Measurements from ENCODE around the gene DIPK1B.

Gene DIPK1B

DNA sequence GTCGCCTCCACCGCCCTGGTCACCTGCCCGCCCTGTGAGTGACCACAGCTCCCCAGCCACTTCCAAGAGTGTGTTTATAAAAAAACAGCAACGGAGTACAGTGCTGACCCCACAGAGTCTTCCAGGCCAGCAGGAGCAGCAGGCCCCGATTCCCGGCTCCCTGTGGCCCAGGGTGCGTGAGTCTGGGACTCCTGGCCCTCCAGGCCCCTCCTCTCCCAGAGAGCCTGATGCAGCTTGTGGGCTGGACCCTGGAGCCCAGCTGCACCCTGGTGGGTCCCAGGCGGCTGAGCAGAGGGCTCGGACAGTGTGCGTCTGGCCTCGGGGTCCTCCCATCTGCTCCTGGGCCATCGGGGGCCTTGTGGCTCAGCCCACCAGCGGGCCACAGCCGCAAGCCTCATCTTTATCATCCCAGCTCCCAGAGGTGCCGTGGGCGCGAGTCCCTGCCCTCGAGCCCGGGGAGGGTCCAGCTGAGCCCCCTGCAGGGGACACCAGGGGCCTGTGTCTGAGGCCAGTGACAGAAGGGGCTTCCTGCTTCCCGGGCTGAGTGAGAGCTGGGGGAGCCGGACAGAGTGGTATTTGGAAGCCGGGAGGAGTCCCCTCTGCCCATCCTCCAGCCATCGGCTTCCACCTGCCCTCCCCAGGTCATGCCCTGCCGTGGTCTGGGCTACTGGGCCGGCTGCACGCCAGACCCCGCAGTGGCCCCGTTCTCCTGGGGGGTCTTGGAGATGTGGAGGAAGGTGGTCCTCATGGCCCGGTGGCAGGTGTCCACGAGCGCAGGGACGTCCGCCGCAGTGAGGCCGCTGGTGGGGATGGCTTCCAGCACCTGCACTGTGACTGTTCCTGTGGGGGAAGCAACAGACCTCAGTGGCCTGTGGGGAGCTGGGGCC, 39.0 kb upstream of the DIPK1B start:
- DNase-seq (ENCODE audit: low spot score): no peak

GRCh38 chr9:136673975-136674785, 38.2 kb upstream of the DIPK1B start:
- DNase-seq (ENCODE audit: low spot score): no peak

GRCh38 chr9:136674786-136675349, 37.5 kb upstream of the DIPK1B start:
- no peak for DNase-seq (ENCODE audit: low spot score)

DNA sequence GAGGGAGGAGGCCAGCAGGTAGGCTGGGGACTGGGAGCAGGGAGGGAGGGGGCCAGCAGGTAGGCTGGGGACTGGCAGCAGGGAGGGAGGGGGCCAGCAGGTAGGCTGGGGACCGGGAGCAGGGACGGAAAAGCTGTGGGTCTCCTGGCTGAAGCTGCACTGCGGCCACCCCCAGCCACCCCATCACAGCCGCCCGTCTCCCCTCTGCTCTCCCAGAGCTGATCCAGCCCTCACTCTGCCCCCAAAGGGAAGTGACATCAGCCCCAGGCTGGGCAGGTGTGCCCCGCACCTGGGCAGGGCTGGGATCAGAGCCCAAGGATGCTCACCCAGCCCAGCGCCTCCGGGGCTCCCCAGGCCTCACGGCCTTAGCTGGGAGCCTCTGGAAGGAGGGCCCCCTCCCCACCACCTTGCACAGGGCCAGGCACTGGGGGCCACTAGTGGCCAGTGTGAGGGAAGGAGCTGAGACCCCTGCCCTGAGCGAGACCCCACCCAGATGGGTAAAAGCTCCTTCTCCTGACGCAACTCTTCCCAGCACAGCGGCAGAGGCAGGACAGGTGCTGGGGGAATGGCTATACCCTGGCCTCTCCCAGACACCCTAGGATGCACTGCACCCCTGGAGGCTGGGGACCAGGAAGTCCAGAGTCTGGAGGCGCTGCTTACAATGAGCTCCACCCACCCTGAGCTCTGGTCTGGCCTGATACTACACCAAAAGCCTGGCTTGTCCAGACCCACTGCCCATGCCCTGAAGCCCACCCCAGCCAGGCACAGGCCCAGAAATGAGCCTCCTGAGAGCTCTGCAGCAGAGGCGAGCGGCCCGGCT, 36.7 kb upstream of the DIPK1B start:
- no peak for DNase-seq (ENCODE audit: low spot score)

DNA sequence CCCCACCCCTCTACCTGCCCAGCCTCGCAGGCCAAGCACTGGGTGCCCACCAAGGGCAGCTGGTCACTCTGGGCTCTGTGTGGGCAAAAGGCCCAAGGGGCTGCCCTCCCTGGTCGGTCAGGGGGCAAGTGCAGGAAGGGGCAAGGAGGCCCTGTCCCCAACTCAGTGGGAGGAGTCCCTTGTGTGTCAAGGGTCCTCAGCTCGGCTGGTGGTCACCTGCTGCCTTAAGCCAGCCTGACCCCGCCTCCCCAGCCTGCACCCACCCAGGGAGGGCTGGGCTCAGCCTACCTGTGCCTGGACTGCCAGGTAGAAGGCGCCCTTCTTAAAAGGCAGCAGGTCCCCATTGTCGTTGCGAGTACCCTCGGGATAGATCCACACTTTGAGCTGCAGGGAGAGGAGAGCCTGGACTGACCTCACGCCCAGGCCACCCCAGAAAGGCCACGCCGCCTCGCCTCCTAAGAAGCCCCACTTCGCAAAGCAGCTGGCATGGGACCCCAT, 36.0 kb upstream of the DIPK1B start:
- DNase-seq (ENCODE audit: low spot score): no peak

- no peak for DNase-seq (ENCODE audit: low spot score)
Observed at GRCh38 chr9:136676920-136677686, 35.3 kb upstream of the DIPK1B start.

- DNase-seq (ENCODE audit: low spot score): no peak
Observed at GRCh38 chr9:136678034-136678433, 34.3 kb upstream of the DIPK1B start.

GRCh38 chr9:136678624-136679023, 33.7 kb upstream of the DIPK1B start:
- DNase-seq (ENCODE audit: low spot score): no peak

- DNase-seq (ENCODE audit: low spot score): no peak
Observed at GRCh38 chr9:136679431-136679941, 32.9 kb upstream of the DIPK1B start.

- no peak for DNase-seq (ENCODE audit: low spot score)
Observed at GRCh38 chr9:136681029-136681428, 31.3 kb upstream of the DIPK1B start.

DNA sequence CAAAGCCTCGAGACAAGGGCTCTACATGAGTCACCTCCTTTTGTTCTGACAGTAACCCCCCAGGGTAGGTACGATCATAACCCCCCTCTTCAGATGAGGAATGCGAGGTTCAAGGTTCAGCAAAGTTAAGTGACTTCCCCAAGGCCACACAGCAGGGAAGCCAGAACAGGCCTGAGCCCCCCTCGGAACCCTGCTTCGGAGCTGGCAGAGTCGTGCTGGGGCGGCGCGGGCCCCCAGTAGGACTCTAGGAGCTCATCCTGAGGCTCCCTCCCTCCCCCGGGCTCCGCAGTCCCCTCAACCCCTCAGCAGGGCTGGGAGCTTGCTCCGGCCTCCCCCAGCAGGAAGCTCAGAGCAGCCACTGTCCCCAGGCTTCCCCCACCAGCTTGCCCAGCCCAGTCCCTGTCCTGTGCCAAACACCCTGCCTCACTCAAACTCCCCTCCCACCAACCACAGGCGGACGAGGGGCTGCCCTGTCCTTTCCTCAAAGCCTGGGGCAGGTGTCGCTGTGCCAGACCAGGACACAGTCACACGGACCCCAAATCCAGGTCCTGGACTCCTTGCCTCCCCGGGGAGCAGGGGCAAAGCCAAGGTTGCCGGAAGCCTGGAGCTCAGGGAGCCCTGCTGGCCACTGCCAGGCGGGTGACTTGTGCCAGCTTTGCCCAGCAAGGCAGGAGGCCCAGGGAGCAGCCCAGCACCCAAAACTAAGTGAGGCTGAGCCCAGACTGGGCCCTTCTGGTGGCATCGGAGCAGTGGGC, 30.2 kb upstream of the DIPK1B start:
- no peak for DNase-seq (ENCODE audit: low spot score)

- no peak for DNase-seq (ENCODE audit: low spot score)
Observed at GRCh38 chr9:136682710-136683109, 29.7 kb upstream of the DIPK1B start.

DNA sequence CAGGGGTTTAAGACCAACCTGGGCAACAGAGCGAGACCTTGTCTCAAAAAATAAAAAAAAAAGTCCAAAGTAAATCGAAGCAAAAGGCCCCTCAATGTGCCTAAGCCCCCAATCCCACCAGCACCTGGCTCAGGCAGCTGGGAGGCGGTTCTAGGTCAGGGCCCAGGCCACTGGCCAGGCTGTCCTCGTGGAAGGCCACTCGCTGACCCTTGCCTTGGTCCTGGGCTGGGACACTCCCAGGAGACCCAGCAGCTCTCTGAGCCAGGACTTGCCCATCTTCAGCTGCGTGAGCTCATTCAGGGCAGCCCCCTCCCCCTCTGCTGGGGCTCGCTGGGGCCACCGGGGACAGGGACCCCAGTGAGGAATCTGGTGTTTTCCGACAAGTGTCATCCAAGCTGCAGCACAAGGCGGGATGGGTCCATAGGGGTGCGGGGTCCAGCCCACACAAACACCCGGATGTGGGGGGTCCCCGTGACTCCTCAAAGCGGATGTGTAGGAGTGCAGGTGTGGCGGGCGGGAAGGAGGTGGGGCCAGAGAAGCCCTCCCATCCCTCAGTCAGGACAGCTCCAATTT, 29.1 kb upstream of the DIPK1B start:
- no peak for DNase-seq (ENCODE audit: low spot score)

DNA sequence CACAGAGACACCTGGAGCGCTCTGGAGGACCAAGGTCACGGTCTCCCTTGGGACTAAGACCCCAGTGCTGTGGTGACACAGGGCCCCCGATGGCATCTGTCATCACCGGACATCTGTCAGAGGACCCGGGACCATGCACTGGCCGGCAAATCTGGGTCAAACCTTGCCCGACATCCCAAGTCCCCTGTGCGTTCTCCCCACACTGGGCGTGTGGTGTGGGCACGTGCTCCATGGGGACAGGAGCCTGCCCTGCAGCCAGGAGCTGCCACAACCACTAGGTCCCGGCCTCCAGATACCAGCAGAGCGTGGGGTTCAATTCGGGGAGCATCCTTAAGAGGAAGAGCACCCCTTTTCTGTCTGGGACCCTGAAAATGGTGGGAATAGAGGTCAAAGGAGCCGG, 28.6 kb upstream of the DIPK1B start:
- DNase-seq (ENCODE audit: low spot score): no peak

GRCh38 chr9:136684339-136684738, 28.0 kb upstream of the DIPK1B start:
- DNase-seq (ENCODE audit: low spot score): no peak

- DNase-seq (ENCODE audit: low spot score): no peak
Observed at GRCh38 chr9:136684799-136685198, 27.6 kb upstream of the DIPK1B start.

DNA sequence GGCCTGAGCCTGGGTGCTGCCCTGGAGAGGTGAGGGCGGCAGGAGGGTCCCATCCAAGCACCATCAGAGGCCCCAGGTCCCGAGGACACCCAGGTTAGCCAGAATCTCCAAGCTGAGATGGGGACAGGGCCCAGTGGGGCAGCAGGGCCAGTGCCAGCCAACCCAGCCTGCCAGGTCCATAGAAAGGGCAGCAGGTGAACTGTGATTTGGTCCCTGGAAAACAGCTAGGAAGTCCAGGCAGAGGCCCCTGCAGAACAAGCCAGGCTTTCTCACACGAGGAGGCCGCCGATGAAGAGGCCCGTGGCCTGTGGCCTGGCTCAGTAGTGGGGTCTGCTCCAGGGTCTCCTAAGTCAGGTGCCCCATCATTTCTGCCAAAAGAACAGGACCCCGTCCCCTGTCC, 27.2 kb upstream of the DIPK1B start:
- DNase-seq (ENCODE audit: low spot score): no peak

GRCh38 chr9:136685790-136686533, 26.4 kb upstream of the DIPK1B start:
- no peak for DNase-seq (ENCODE audit: low spot score)

DNA sequence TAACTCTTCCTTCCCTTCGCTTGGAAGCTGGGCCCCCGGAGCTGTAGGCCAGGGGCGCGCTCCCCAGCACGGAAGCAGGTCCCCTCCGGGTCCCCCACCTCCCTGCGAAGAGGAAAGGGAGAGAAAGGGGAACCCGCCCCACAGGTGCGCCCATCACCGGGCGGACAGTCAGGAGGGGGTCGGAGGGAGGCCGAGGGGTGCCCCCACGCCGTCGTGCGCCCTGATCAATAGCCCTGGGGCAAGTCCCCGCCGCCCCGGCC, 25.9 kb upstream of the DIPK1B start:
- DNase-seq (ENCODE audit: low spot score): no peak

Data from hematopoietic multipotent progenitor cell treated with erythropoietin and hydrocortisone succinate and interleukin-3 and kit ligand, for 17 days (in vitro differentiated cells).